ENCODE results near the gene GP1BB. TPM values are rescaled to one million over a fixed set of nuclear protein-coding genes. Genes with fewer than 3 reads are reported as not detected.

Gene GP1BB
- total RNA-seq, 1 donor from 2014 or later: 0.95 TPM

GRCh38 chr22:19738664-19739447 is 15.5 kb downstream of the GP1BB start:
- Histone ChIP-seq H3K27ac (ENCODE audit: low read depth, low read length) (no peak overlapping the region), H3K36me3 (ENCODE audit: insufficient read depth, low read length) (no peaks in the 10 kb centered on the region), H3K4me1 (ENCODE audit: insufficient read depth, low read length) (no peaks in the 10 kb centered on the region), H3K9ac (ENCODE audit: low read length) (no peak overlapping the region), H3K4me2 (ENCODE audit: low read length) (no peak overlapping the region), H2AFZ (ENCODE audit: low read depth, low read length) (no peak overlapping the region), H3K4me3 (ENCODE audit: insufficient read depth, low read depth, low read length) (no peak overlapping the region), H4K20me1 (ENCODE audit: insufficient read depth, low read length) (no peaks in the 10 kb centered on the region), H3K27me3 (ENCODE audit: insufficient read depth, low read length) (no peaks in the 10 kb centered on the region), H3K9me3 (ENCODE audit: insufficient read depth, low read depth, low read length) (no peaks in the 10 kb centered on the region), H3K79me2 (ENCODE audit: insufficient read depth, low read length) (no peaks in the 10 kb centered on the region)
- H3K4me1 Mint-ChIP-seq (ENCODE audit: low read depth, unreplicated experiment): no peaks in the 10 kb centered on the region
- no peaks in the 10 kb centered on the region for H3K9me3 Mint-ChIP-seq (ENCODE audit: unreplicated experiment)
- no peak overlapping the region for H3K4me3 Mint-ChIP-seq (ENCODE audit: unreplicated experiment)
- peaks cover 25% of the 10 kb centered on the region for H3K27me3 Mint-ChIP-seq (ENCODE audit: low read depth, unreplicated experiment)
- FAIRE-seq (no peak), DNase-seq (ENCODE audit: low read depth) (no peak)
- no peak overlapping the region for H3K27ac Mint-ChIP-seq (ENCODE audit: unreplicated experiment)
- TF ChIP-seq EZH2 (IDR thresholded peaks at IDR 0.05; ENCODE audit: insufficient read depth, low read length) (no peak), CTCF (IDR thresholded peaks at IDR 0.05; ENCODE audit: insufficient read depth, low read depth, low read length) (no peak)
- H3K36me3 Mint-ChIP-seq (ENCODE audit: low read depth, unreplicated experiment): no peaks in the 10 kb centered on the region

GRCh38 chr22:19739448-19739895 is 16.1 kb downstream of the GP1BB start:
- no peak overlapping the region for H2AFZ ChIP-seq (ENCODE audit: low read depth, low read length)
- no peaks in the 10 kb centered on the region for H3K36me3 ChIP-seq (ENCODE audit: insufficient read depth, low read length)
- no peaks in the 10 kb centered on the region for H3K4me1 ChIP-seq (ENCODE audit: insufficient read depth, low read length)
- no peak for FAIRE-seq
- Mint-ChIP-seq H3K36me3 (ENCODE audit: low read depth, unreplicated experiment) (no peaks in the 10 kb centered on the region), H3K4me3 (ENCODE audit: unreplicated experiment) (no peak overlapping the region), H3K9me3 (ENCODE audit: unreplicated experiment) (no peaks in the 10 kb centered on the region), H3K27ac (ENCODE audit: unreplicated experiment) (no peak overlapping the region), H3K4me1 (ENCODE audit: low read depth, unreplicated experiment) (no peaks in the 10 kb centered on the region), H3K27me3 (ENCODE audit: low read depth, unreplicated experiment) (peaks cover 22% of the 10 kb centered on the region)
- H3K4me2 ChIP-seq (ENCODE audit: low read length): no peak overlapping the region
- H3K9me3 ChIP-seq (ENCODE audit: insufficient read depth, low read depth, low read length): no peaks in the 10 kb centered on the region
- H3K27me3 ChIP-seq (ENCODE audit: insufficient read depth, low read length): no peaks in the 10 kb centered on the region
- H3K79me2 ChIP-seq (ENCODE audit: insufficient read depth, low read length): no peaks in the 10 kb centered on the region
- no peak overlapping the region for H3K9ac ChIP-seq (ENCODE audit: low read length)
- TF ChIP-seq EZH2 (IDR thresholded peaks at IDR 0.05; ENCODE audit: insufficient read depth, low read length) (no peak), CTCF (IDR thresholded peaks at IDR 0.05; ENCODE audit: insufficient read depth, low read depth, low read length) (no peak)
- DNase-seq (ENCODE audit: low read depth): no peak
- H3K27ac ChIP-seq (ENCODE audit: low read depth, low read length): no peak overlapping the region
- H3K4me3 ChIP-seq (ENCODE audit: insufficient read depth, low read depth, low read length): no peak overlapping the region
- no peaks in the 10 kb centered on the region for H4K20me1 ChIP-seq (ENCODE audit: insufficient read depth, low read length)

- Histone ChIP-seq H3K79me2 (ENCODE audit: insufficient read depth, low read length) (no peaks in the 10 kb centered on the region), H3K27ac (ENCODE audit: low read depth, low read length) (no peak overlapping the region), H3K4me1 (ENCODE audit: insufficient read depth, low read length) (no peaks in the 10 kb centered on the region), H2AFZ (ENCODE audit: low read depth, low read length) (no peak overlapping the region), H3K4me3 (ENCODE audit: insufficient read depth, low read depth, low read length) (no peak overlapping the region), H3K9ac (ENCODE audit: low read length) (no peak overlapping the region), H3K9me3 (ENCODE audit: insufficient read depth, low read depth, low read length) (no peaks in the 10 kb centered on the region), H3K4me2 (ENCODE audit: low read length) (no peak overlapping the region), H4K20me1 (ENCODE audit: insufficient read depth, low read length) (no peaks in the 10 kb centered on the region), H3K27me3 (ENCODE audit: insufficient read depth, low read length) (no peaks in the 10 kb centered on the region), H3K36me3 (ENCODE audit: insufficient read depth, low read length) (no peaks in the 10 kb centered on the region)
- H3K27ac Mint-ChIP-seq (ENCODE audit: unreplicated experiment): no peak overlapping the region
- FAIRE-seq (no peak), DNase-seq (ENCODE audit: low read depth) (no peak)
- H3K36me3 Mint-ChIP-seq (ENCODE audit: low read depth, unreplicated experiment): no peaks in the 10 kb centered on the region
- H3K4me3 Mint-ChIP-seq (ENCODE audit: unreplicated experiment): no peak overlapping the region
- peaks cover 17% of the 10 kb centered on the region for H3K27me3 Mint-ChIP-seq (ENCODE audit: low read depth, unreplicated experiment)
- no peaks in the 10 kb centered on the region for H3K9me3 Mint-ChIP-seq (ENCODE audit: unreplicated experiment)
- TF ChIP-seq CTCF (IDR thresholded peaks at IDR 0.05; ENCODE audit: insufficient read depth, low read depth, low read length) (no peak), EZH2 (IDR thresholded peaks at IDR 0.05; ENCODE audit: insufficient read depth, low read length) (no peak)
- H3K4me1 Mint-ChIP-seq (ENCODE audit: low read depth, unreplicated experiment): no peaks in the 10 kb centered on the region
Measured at GRCh38 chr22:19739911-19740449, 16.6 kb downstream of the GP1BB start.

Measured in astrocyte (in vitro differentiated cells and primary cell).